Endothelial cell (in vitro differentiated cells): ENCODE results near the gene MYO1F. TPM values are rescaled to one million over a fixed set of nuclear protein-coding genes. Genes with fewer than 3 reads are reported as not detected.
A peak's percentile ranks its signal among the peaks of the same experiment; 100 is the strongest.
"Not testable (repeated sequence)": the region's sequence is repeated elsewhere in the genome, so short reads cannot be mapped to it uniquely, and the experiment has no call there.

Experiments used
- DNase-seq: peaks from one replicate; pipeline ENCODE4 v3.0.0; 2021; ENCODE audit warnings: low spot score
- H3K27ac Mint-ChIP-seq: one replicate; pipeline ENCODE4 v1.8.0; 2021; ENCODE audit warnings: mixed read lengths, inconsistent platforms; ENCODE audit not compliant: unreplicated experiment
- H3K27me3 Mint-ChIP-seq: one replicate; pipeline ENCODE4 v1.8.0; 2021; ENCODE audit warnings: mild to moderate bottlenecking, moderate library complexity, mixed read lengths, inconsistent platforms; ENCODE audit not compliant: unreplicated experiment
- H3K36me3 Mint-ChIP-seq: one replicate; pipeline ENCODE4 v1.8.0; 2021; ENCODE audit warnings: mild to moderate bottlenecking, low read depth, mixed read lengths, inconsistent platforms; ENCODE audit not compliant: unreplicated experiment
- H3K4me1 Mint-ChIP-seq: one replicate; pipeline ENCODE4 v1.8.0; 2021; ENCODE audit warnings: mild to moderate bottlenecking, mixed read lengths, inconsistent platforms; ENCODE audit not compliant: unreplicated experiment
- H3K4me3 Mint-ChIP-seq: one replicate; pipeline ENCODE4 v1.8.0; 2021; ENCODE audit warnings: mild to moderate bottlenecking, mixed read lengths, inconsistent platforms; ENCODE audit not compliant: unreplicated experiment
- H3K9me3 Mint-ChIP-seq: one replicate; pipeline ENCODE4 v1.8.0; 2021; ENCODE audit warnings: mixed read lengths, inconsistent platforms; ENCODE audit not compliant: unreplicated experiment
- total RNA-seq: library from RNA; stranded (reverse); fragmentation: NEBNext Ultra II Directional; extraction: Animal tissue kit (Norgen Biotek cat#: 25700); gene quantifications from one replicate; pipeline ENCODE4 v1.2.1, GENCODE V29; 2021; ENCODE audit not compliant: unreplicated experiment
- TF ChIP-seq, protein P1 (sequence below): fragments of 200-600 bp; sonication (generic); IDR thresholded peaks from one replicate; pipeline ENCODE4 v1.5.0; 2021; ENCODE audit warnings: antibody characterized with exemption; ENCODE audit not compliant: unreplicated experiment

MYO1F gene
- total RNA-seq, 1 donor from 2014 or later, result 3.2 TPM

DNA sequence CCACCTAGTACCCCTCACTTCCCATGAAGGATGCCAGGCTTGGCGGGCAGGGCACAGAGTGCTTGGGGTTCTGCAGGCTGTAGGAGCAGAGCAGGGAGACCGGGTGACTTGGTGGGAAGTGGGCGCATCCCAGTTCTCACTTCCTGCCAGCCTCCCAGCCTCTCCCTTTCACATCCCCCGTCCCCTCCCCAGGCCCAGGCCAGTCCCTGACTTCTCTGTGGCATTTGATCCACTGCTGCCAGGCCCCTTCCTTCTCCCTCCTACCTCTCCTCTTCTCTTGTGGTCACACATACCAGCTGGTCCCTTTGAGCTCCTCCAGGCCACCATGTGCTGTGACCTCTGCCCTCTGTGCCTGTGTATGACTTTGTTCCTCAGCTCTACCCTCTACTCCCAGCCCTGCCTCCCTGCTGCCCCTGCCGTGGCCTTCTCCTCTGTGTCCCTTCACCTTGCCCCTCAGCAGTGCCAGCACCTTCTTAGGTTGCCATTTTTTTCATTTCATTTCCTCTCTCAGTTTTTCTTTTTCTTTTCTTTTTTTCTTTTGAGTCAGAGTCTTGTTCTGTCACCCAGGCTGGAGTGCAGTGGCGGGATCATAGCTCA lies 19.5 kb downstream of the MYO1F start:
- Mint-ChIP-seq H3K27me3 (peaks cover 7% of the 10 kb centered on the region), H3K4me1 (peaks cover 4% of the 10 kb centered on the region), H3K4me3 (no peak overlapping the region), H3K36me3 (peaks cover 6% of the 10 kb centered on the region), H3K9me3 (no peaks in the 10 kb centered on the region), H3K27ac (no peak overlapping the region)
- TF ChIP-seq, protein P1, sequence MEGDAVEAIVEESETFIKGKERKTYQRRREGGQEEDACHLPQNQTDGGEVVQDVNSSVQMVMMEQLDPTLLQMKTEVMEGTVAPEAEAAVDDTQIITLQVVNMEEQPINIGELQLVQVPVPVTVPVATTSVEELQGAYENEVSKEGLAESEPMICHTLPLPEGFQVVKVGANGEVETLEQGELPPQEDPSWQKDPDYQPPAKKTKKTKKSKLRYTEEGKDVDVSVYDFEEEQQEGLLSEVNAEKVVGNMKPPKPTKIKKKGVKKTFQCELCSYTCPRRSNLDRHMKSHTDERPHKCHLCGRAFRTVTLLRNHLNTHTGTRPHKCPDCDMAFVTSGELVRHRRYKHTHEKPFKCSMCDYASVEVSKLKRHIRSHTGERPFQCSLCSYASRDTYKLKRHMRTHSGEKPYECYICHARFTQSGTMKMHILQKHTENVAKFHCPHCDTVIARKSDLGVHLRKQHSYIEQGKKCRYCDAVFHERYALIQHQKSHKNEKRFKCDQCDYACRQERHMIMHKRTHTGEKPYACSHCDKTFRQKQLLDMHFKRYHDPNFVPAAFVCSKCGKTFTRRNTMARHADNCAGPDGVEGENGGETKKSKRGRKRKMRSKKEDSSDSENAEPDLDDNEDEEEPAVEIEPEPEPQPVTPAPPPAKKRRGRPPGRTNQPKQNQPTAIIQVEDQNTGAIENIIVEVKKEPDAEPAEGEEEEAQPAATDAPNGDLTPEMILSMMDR, result no peak
- DNase-seq, result no peak

DNA sequence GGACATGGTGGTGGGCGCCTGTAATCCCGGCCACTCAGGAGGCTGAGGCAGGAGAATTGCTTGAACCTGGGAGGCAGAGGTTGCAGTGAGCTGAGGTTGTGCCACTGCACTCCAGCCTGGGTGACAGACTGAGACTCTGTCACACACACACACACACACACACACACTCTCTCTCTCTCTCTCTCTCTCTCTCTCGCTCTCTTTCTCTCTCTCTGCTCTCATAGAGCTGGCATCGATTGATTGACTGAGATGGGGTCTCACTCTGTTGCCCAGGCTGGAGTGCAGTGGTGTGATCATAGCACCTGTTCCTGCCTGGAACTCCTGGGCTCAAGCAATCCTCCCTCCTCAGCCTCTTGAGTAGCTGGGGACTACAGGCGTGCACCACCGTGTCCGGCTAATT lies 23.5 kb downstream of the MYO1F start:
- H3K9me3 Mint-ChIP-seq, H3K27ac Mint-ChIP-seq, H3K4me3 Mint-ChIP-seq, DNase-seq, H3K27me3 Mint-ChIP-seq, H3K4me1 Mint-ChIP-seq: not testable (repeated sequence)
- peaks cover 11% of the 10 kb centered on the region for H3K36me3 Mint-ChIP-seq

DNA sequence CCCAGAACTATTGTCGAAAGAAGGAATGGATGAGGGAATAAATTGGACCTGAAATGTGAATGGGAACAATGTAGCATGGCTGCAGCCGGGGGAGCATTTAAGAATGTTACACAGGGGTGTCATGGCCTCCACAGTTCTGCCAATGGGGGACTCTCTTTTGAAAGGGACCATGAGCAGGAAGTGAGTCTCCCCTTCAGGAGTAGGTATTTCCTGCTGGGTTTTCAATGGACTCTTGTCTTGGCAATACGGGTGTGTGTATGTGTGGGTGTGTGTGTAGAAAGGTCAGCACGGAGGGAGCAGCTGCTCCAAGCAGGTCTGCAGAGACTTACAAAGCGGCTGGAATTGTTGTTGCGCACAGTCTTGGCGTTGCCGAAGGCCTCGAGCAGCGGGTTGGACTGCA lies 24.4 kb downstream of the MYO1F start:
- TF ChIP-seq, protein P1, result no peak
- no peaks in the 10 kb centered on the region for H3K9me3 Mint-ChIP-seq
- H3K36me3 Mint-ChIP-seq, result peaks cover 16% of the 10 kb centered on the region
- peak overlapping the region; percentile 12 for H3K27ac Mint-ChIP-seq
- H3K4me1 Mint-ChIP-seq, result peaks cover 8% of the 10 kb centered on the region
- DNase-seq, result peak; percentile 17
- H3K27me3 Mint-ChIP-seq, result peaks cover 4% of the 10 kb centered on the region
- H3K4me3 Mint-ChIP-seq, result peak overlapping the region; percentile 66

DNA sequence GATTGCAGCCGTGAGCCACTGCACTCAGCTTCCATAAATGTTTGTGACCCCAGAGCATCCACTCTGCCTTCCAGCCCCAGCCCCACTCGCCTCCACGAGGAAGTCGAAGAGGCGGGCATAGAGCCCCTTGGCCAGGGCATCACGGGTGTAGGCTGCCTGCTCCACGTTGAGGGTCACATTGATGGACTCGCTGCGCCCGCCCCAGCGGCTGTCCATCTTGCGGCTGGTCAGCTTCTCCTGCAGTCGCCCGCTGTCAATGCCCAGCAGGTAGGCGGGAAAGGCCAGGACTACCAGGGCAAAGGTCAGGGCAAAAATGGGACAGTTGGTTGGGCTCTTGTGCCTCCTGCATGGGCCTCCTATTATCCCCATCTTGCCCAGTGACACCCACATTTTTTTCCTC lies 27.2 kb downstream of the MYO1F start:
- TF ChIP-seq, protein P1, result no peak
- Mint-ChIP-seq H3K4me3 (no peak overlapping the region), H3K4me1 (peaks cover 8% of the 10 kb centered on the region), H3K9me3 (no peaks in the 10 kb centered on the region), H3K36me3 (peaks cover 19% of the 10 kb centered on the region), H3K27me3 (peaks cover 3% of the 10 kb centered on the region), H3K27ac (no peak overlapping the region)
- DNase-seq, result no peak

DNA sequence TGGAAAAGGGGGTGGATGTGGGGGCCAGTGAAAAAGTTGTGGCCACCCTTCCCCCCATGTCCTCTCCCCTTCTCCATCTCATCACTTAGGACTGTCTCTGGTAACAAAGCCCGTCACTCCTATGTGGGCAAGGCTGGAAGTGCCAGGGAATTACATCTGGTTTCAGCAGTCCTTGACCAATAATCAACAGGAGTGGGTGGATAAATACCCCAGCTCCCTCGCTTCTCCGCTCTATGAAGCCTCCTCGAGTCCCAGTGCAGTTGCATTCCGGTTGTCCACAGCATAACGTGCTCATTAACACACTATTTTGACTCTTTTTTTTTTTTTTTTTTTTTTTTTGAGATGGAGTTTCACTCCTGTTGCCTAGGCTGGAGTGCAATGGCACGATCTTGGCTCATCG lies 31.5 kb downstream of the MYO1F start:
- no peak overlapping the region for H3K4me3 Mint-ChIP-seq
- H3K36me3 Mint-ChIP-seq, result peaks cover 13% of the 10 kb centered on the region
- H3K9me3 Mint-ChIP-seq, result no peaks in the 10 kb centered on the region
- H3K27me3 Mint-ChIP-seq, result peaks cover 3% of the 10 kb centered on the region
- no peak overlapping the region for H3K27ac Mint-ChIP-seq
- TF ChIP-seq, protein P1, result no peak
- H3K4me1 Mint-ChIP-seq, result no peaks in the 10 kb centered on the region
- no peak for DNase-seq
